ACC112 (cell line): Measurements from ENCODE around the gene IWS1.
"Not testable (repeated sequence)": the region's sequence is repeated elsewhere in the genome, so short reads cannot be mapped to it uniquely, and the experiment has no call there.

ENCODE experiments used
- H2AFZ ChIP-seq: fragments of 200-600 bp; sonication (generic); one replicate; pipeline ENCODE4 v1.6.0; 2017; ENCODE audit warnings: antibody characterized with exemption, low read length; ENCODE audit not compliant: unreplicated experiment
- H3K27ac ChIP-seq: fragments of 200-600 bp; sonication (generic); 2 replicates; pipeline ENCODE4 v1.5.1; 2014; ENCODE audit warnings: low read depth, mild to moderate bottlenecking, antibody characterized with exemption, low read length, moderate library complexity
- H3K27me3 ChIP-seq: fragments of 200-600 bp; sonication (generic); 2 replicates; pipeline ENCODE4 v1.6.1; 2014; ENCODE audit warnings: mild to moderate bottlenecking, antibody characterized with exemption, low read length, moderate library complexity, mixed read lengths; ENCODE audit not compliant: insufficient read depth
- H3K36me3 ChIP-seq: fragments of 200-600 bp; sonication (generic); 2 replicates; pipeline ENCODE4 v1.6.1; 2016; ENCODE audit warnings: mild to moderate bottlenecking, antibody characterized with exemption, low read length, moderate library complexity, mixed read lengths; ENCODE audit not compliant: insufficient read depth
- H3K4me1 ChIP-seq: fragments of 200-600 bp; sonication (generic); one replicate; pipeline ENCODE4 v1.6.1; 2016; ENCODE audit warnings: low read length, mixed read lengths; ENCODE audit not compliant: insufficient read depth, unreplicated experiment, control insufficient read depth
- H3K4me3 ChIP-seq: fragments of 200-600 bp; sonication (generic); 2 replicates; pipeline ENCODE4 v1.5.1; 2014; ENCODE audit warnings: mild to moderate bottlenecking, low read depth, low read length
- H3K79me2 ChIP-seq: fragments of 200-600 bp; sonication (generic); one replicate; pipeline ENCODE4 v1.6.0; 2016; ENCODE audit warnings: low read length; ENCODE audit not compliant: control insufficient read depth, unreplicated experiment, insufficient read depth

Gene IWS1

GRCh38 chr2:127453392-127454171, 72.7 kb downstream of the IWS1 start:
- H3K27me3 ChIP-seq, result no peaks in the 10 kb centered on the region
- no peak overlapping the region for H3K27ac ChIP-seq
- no peaks in the 10 kb centered on the region for H3K36me3 ChIP-seq
- no peak overlapping the region for H3K4me3 ChIP-seq
- no peaks in the 10 kb centered on the region for H3K79me2 ChIP-seq
- H2AFZ ChIP-seq, result no peak overlapping the region
- no peaks in the 10 kb centered on the region for H3K4me1 ChIP-seq

GRCh38 chr2:127453013-127453391, 73.3 kb downstream of the IWS1 start:
- no peaks in the 10 kb centered on the region for H3K36me3 ChIP-seq
- no peak overlapping the region for H2AFZ ChIP-seq
- no peaks in the 10 kb centered on the region for H3K4me1 ChIP-seq
- H3K4me3 ChIP-seq, result no peak overlapping the region
- H3K27me3 ChIP-seq, result no peaks in the 10 kb centered on the region
- no peaks in the 10 kb centered on the region for H3K79me2 ChIP-seq
- H3K27ac ChIP-seq, result no peak overlapping the region

DNA sequence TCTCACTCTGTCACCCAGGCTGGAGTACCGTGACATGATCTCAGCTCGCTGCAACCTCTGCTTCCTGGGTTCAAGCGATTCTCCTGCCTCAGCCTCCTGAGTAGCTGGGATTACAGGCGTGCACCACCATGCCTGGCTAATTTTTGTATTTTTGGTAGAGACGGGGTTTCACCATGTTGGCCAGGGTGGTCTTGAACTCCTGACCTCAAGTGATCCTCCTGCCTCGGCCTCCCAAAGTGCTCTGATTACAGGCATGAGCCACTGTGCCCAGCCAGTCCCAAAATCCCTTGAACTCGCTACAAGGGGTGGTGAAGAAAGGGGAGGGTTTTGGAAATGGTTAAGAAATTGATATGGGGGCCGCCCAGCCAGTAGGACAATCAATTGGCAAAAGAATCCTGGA, 73.9 kb downstream of the IWS1 start:
- not testable (repeated sequence) for H3K79me2 ChIP-seq, H3K4me1 ChIP-seq, H3K4me3 ChIP-seq, H3K36me3 ChIP-seq, H3K27ac ChIP-seq, H3K27me3 ChIP-seq, H2AFZ ChIP-seq

DNA sequence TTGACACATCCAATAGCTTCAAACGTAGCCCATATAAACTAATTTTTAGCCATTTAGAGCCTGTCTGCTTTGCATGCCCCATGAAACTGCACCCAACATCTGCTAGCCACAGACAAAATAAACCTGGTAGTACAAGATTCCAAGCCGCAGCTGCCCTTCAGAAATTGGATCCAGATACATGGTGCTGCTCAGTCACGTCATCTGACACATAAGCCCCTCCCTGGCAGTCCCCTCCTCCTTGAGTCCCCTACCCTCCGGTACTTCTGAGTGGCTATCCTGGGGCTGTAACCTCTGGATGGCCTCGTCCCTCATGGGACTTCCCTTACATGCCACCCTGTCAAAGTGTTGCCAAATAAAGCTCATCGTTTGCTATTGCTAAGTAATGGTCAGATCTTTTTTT, 74.3 kb downstream of the IWS1 start:
- no peak overlapping the region for H3K4me3 ChIP-seq
- H3K79me2 ChIP-seq, result no peaks in the 10 kb centered on the region
- no peak overlapping the region for H3K27ac ChIP-seq
- H3K27me3 ChIP-seq, result no peaks in the 10 kb centered on the region
- no peaks in the 10 kb centered on the region for H3K4me1 ChIP-seq
- no peaks in the 10 kb centered on the region for H3K36me3 ChIP-seq
- no peak overlapping the region for H2AFZ ChIP-seq

DNA sequence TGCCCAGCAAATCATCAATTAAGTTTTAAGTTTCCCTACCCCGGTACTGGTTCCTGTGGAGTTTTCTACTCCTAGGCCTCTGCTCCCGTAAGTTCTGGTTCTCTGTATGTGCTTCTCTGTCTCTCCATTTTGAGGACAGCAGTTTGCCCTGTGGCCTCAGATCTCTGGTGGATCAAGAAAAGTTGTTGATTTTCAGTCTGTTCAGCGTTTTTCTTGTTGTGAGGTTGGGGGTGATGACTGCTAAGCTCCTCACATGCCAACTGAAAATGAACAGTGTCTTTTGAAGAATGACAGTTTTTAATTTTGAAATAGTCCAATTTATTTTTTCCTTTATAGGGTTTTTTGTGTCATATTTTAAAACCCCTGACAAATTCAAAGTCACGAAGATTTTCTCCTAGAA, 76.4 kb downstream of the IWS1 start:
- Histone ChIP-seq H3K4me1 (no peaks in the 10 kb centered on the region), H3K79me2 (no peaks in the 10 kb centered on the region), H2AFZ (no peak overlapping the region), H3K27ac (no peak overlapping the region), H3K4me3 (no peak overlapping the region), H3K36me3 (no peaks in the 10 kb centered on the region), H3K27me3 (no peaks in the 10 kb centered on the region)

GRCh38 chr2:127449414-127449813, 76.9 kb downstream of the IWS1 start:
- H3K27me3 ChIP-seq, result no peaks in the 10 kb centered on the region
- H3K4me3 ChIP-seq, result no peak overlapping the region
- no peaks in the 10 kb centered on the region for H3K4me1 ChIP-seq
- H3K36me3 ChIP-seq, result no peaks in the 10 kb centered on the region
- H3K27ac ChIP-seq, result no peak overlapping the region
- H2AFZ ChIP-seq, result no peak overlapping the region
- H3K79me2 ChIP-seq, result no peaks in the 10 kb centered on the region

DNA sequence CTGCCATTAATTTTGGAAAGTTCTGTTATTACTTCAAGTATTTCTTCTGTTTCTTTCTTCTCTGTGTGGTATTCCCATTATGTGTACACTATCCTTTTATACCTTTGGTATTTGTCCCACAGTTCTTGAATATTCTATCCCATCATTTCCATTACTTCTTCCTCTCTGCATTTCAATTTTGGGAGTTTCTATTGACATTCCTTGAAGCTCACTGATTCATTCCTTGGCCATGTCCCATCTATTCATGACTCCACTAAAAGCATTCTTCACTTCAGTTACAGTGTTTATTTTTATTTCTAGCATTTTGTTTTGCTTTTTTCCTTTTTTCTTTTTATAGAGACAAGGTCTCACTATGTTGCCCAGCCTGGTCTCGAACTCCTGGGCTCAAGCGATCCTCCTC, 77.8 kb downstream of the IWS1 start:
- Histone ChIP-seq H3K27me3 (no peaks in the 10 kb centered on the region), H3K27ac (no peak overlapping the region), H2AFZ (no peak overlapping the region), H3K4me1 (no peaks in the 10 kb centered on the region), H3K79me2 (no peaks in the 10 kb centered on the region), H3K4me3 (no peak overlapping the region), H3K36me3 (no peaks in the 10 kb centered on the region)

DNA sequence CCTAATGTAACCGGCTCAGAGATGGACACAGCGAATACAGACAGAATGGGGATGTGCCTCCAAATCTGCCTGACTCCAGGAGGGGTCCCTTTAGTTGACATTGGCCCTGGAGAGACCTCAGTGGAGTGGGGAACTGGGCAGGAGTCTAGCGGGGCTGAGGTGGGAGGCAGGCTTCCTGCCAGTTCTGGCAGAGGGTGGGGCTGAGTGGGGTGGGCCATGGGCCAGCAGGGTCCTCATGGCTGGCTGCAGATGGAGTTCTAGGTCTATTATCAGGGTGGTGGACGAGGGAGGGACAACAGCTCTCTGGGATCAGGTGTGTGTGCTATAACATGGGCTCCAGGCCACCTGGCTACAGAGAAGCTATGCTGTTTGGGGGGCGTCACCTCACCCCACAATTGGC, 86.9 kb downstream of the IWS1 start:
- Histone ChIP-seq H3K27ac (no peak overlapping the region), H3K4me3 (no peak overlapping the region), H3K27me3 (no peaks in the 10 kb centered on the region), H3K79me2 (no peaks in the 10 kb centered on the region), H2AFZ (no peak overlapping the region), H3K4me1 (no peaks in the 10 kb centered on the region), H3K36me3 (no peaks in the 10 kb centered on the region)

- Histone ChIP-seq H3K4me1 (no peaks in the 10 kb centered on the region), H3K79me2 (no peaks in the 10 kb centered on the region), H3K27ac (no peak overlapping the region), H3K4me3 (no peak overlapping the region), H3K36me3 (no peaks in the 10 kb centered on the region), H3K27me3 (no peaks in the 10 kb centered on the region), H2AFZ (no peak overlapping the region)
These were observed 88.2 kb downstream of the IWS1 start for GRCh38 chr2:127437781-127438726.

- no peaks in the 10 kb centered on the region for H3K79me2 ChIP-seq
- H3K27ac ChIP-seq, result no peak overlapping the region
- H3K27me3 ChIP-seq, result no peaks in the 10 kb centered on the region
- no peaks in the 10 kb centered on the region for H3K4me1 ChIP-seq
- no peak overlapping the region for H2AFZ ChIP-seq
- H3K4me3 ChIP-seq, result no peak overlapping the region
- no peaks in the 10 kb centered on the region for H3K36me3 ChIP-seq
These were observed 89.2 kb downstream of the IWS1 start for GRCh38 chr2:127437056-127437455.

DNA sequence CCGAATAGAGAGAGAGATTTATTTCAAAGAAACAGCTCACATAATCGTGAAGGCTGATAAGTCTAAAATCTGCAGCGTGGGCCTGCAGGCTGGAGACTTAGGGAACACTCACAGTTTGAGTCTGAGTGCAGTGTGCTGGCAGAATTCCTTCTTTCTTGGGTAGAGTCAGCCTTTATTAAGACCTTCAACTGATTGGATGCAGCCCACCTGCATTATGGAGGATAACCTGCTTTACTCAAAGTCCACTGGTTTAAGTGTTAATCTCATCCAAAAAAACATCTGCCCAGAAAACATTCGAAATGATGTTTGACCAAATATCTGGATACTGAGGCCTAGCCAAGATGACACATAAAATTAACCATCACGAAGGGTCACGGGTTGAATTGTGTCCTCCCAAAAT, 91.8 kb downstream of the IWS1 start:
- Histone ChIP-seq H3K4me3 (no peak overlapping the region), H3K27me3 (no peaks in the 10 kb centered on the region), H3K27ac (no peak overlapping the region), H3K79me2 (no peaks in the 10 kb centered on the region), H3K36me3 (no peaks in the 10 kb centered on the region), H3K4me1 (no peaks in the 10 kb centered on the region), H2AFZ (no peak overlapping the region)
